Ishikawa (cell line): Measurements from ENCODE around the gene USP37.

Source experiments
- CEBPB ChIP-seq: IDR thresholded peaks from 2 replicates; pipeline ENCODE4 v1.6.1; 2012
- CREB1 ChIP-seq: IDR thresholded peaks from 2 replicates; pipeline ENCODE4 v1.6.1; 2012; ENCODE audit warnings: low read depth
- EGR1 ChIP-seq: IDR thresholded peaks from 2 replicates; pipeline ENCODE4 v1.6.1; 2012
- NFIC ChIP-seq: IDR thresholded peaks from 2 replicates; pipeline ENCODE4 v1.6.1; 2012
- TAF1 ChIP-seq: IDR thresholded peaks from 2 replicates; pipeline ENCODE4 v1.6.1; 2012; ENCODE audit warnings: low read depth, mild to moderate bottlenecking
- TCF12 ChIP-seq: IDR thresholded peaks from 2 replicates; pipeline ENCODE4 v1.6.1; 2012; ENCODE audit warnings: low read depth
- TF ChIP-seq, protein P1 (sequence below): IDR thresholded peaks from 2 replicates; pipeline ENCODE4 v1.6.1; 2012; ENCODE audit warnings: low read depth, mild to moderate bottlenecking
- TF ChIP-seq, protein P2 (sequence below): IDR thresholded peaks from 2 replicates; pipeline ENCODE4 v1.6.1; 2012

DNA sequence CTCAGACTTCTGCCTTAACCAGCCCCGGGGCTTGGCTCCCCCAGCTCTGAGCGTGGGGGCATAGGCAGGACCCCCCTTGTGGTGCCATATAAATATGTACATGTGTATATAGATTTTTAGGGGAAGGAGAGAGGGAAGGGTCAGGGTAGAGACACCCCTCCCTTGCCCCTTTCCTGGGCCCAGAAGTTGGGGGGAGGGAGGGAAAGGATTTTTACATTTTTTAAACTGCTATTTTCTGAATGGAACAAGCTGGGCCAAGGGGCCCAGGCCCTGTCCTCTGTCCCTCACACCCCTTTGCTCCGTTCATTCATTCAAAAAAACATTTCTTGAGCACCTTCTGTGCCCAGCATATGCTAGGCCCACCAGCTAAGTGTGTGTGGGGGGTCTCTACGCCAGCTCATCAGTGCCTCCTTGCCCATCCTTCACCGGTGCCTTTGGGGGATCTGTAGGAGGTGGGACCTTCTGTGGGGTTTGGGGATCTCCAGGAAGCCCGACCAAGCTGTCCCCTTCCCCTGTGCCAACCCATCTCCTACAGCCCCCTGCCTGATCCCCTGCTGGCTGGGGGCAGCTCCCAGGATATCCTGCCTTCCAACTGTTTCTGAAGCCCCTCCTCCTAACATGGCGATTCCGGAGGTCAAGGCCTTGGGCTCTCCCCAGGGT, 162.9 kb downstream of the USP37 start:
- TF ChIP-seq, protein P1, sequence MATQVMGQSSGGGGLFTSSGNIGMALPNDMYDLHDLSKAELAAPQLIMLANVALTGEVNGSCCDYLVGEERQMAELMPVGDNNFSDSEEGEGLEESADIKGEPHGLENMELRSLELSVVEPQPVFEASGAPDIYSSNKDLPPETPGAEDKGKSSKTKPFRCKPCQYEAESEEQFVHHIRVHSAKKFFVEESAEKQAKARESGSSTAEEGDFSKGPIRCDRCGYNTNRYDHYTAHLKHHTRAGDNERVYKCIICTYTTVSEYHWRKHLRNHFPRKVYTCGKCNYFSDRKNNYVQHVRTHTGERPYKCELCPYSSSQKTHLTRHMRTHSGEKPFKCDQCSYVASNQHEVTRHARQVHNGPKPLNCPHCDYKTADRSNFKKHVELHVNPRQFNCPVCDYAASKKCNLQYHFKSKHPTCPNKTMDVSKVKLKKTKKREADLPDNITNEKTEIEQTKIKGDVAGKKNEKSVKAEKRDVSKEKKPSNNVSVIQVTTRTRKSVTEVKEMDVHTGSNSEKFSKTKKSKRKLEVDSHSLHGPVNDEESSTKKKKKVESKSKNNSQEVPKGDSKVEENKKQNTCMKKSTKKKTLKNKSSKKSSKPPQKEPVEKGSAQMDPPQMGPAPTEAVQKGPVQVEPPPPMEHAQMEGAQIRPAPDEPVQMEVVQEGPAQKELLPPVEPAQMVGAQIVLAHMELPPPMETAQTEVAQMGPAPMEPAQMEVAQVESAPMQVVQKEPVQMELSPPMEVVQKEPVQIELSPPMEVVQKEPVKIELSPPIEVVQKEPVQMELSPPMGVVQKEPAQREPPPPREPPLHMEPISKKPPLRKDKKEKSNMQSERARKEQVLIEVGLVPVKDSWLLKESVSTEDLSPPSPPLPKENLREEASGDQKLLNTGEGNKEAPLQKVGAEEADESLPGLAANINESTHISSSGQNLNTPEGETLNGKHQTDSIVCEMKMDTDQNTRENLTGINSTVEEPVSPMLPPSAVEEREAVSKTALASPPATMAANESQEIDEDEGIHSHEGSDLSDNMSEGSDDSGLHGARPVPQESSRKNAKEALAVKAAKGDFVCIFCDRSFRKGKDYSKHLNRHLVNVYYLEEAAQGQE: no peak
- TF ChIP-seq, protein P2, sequence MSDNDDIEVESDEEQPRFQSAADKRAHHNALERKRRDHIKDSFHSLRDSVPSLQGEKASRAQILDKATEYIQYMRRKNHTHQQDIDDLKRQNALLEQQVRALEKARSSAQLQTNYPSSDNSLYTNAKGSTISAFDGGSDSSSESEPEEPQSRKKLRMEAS: no peak
- TF ChIP-seq NFIC (no peak), TCF12 (no peak), EGR1 (no peak), TAF1 (no peak), CREB1 (no peak), CEBPB (no peak)
